ENCODE data around the gene COX6A1.
"Not testable (repeated sequence)": the region's sequence is repeated elsewhere in the genome, so short reads cannot be mapped to it uniquely, and the experiment has no call there.

COX6A1 gene

DNA sequence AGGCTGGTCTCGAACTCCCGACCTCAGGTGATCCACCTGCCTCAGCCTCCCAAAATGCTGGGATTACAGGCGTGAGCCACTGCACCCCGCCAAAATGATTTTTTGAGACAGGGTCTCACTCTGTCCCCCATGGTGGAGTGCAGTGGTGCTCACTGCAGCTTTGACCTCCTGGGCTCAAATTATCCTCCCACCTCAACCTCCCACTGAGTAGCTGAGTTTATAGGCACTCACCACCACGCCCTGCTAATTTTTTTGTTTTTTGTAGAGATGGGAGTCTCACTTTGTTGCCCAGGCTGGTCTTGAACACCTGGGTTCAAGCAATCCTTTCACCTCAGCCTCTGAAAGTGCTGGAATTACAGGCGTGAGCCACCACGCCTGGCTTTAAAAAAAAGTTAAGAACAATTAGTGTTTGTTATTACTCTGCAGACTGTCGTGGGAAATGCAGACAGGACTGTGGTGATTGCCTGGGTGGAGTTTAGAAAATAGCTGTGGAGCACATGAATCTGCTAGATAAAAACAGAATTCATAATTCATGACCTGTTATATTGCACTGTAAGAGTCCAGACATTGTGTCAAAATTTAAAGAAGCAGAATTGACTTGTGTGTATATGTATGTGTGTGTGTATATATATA lies 9.2 kb upstream of the COX6A1 start:
- Histone ChIP-seq H3K27me3 (ENCODE audit: control insufficient read depth, insufficient read depth, low read length) (no peaks in the 10 kb centered on the region), H3K9me3 (ENCODE audit: control insufficient read depth, insufficient read depth, low read length) (no peaks in the 10 kb centered on the region), H3K36me3 (ENCODE audit: control insufficient read depth, insufficient read depth, low read length) (no peaks in the 10 kb centered on the region), H3K4me3 (ENCODE audit: low read length) (no peak overlapping the region), H3K27ac (ENCODE audit: low read length) (no peak overlapping the region), H3K4me1 (ENCODE audit: control insufficient read depth, insufficient read depth, low read length) (no peaks in the 10 kb centered on the region)
- no CpG with 5 or more reads among the region's 8 CpGs for WGBS (ENCODE audit: insufficient coverage, insufficient read length)
- no peak for DNase-seq (ENCODE audit: low read depth, low spot score)

DNA sequence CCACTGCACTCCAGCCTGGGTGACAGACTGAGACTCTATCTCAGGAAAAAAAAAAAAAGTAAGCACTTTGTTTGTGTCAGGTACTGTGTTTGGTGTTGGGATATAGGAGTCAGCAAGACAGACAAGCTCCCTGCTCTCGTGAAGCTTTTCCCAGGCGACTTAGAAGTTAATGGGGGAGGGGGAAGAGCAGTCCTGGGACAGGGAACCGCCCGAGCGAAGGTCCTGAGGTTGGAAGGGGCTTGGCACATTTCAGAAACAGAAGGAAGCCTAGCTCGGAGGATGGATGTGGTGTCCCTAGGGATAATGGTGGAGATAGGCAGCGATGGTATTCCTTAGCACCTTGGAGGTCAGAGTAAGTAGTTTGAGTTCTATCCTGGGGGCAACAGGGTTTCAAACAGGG lies 8.5 kb upstream of the COX6A1 start:
- Histone ChIP-seq H3K4me3 (ENCODE audit: low read length) (no peak overlapping the region), H3K9me3 (ENCODE audit: control insufficient read depth, insufficient read depth, low read length) (no peaks in the 10 kb centered on the region), H3K36me3 (ENCODE audit: control insufficient read depth, insufficient read depth, low read length) (no peaks in the 10 kb centered on the region), H3K4me1 (ENCODE audit: control insufficient read depth, insufficient read depth, low read length) (no peaks in the 10 kb centered on the region), H3K27ac (ENCODE audit: low read length) (no peak overlapping the region), H3K27me3 (ENCODE audit: control insufficient read depth, insufficient read depth, low read length) (no peaks in the 10 kb centered on the region)
- DNase-seq (ENCODE audit: low read depth, low spot score) = no peak
- no CpG with 5 or more reads among the region's 7 CpGs for WGBS (ENCODE audit: insufficient coverage, insufficient read length)

DNA sequence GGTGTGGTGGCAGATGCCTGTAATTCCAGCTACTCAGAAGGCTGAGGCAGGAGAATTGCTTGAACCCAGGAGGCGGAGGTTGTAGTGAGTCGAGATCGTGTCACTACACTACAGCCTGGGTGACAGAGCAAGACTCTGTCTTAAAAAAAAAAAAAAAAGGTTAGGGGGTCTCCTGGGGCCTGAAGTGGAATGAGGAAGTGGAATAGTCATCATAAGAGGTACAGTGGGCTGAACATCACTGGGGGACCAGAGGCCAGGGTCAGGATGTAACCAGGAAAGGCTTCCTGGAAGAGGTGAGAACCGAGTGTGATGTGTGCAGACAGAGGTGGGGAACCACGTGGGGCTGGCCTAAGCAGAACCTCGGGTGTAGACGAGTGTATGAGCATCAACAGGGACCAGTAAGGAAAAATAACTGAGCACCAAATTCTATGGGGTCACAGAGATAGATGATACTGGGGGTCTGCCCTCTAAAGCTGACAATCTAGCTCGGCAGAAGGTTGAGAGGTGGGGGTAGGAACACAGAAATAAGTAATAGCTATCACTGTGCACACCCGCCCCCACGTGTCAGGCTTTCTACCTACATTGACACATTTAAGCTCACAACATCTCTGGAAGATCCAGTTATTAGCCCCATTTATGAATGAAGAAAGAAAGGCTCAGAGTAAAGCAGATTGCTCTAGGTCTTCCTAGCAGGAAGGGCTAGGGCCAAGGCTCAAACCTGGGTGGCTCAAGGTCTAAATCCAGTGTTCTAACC lies 5.0 kb upstream of the COX6A1 start:
- Histone ChIP-seq H3K27ac (ENCODE audit: low read length) (no peak overlapping the region), H3K27me3 (ENCODE audit: control insufficient read depth, insufficient read depth, low read length) (no peaks in the 10 kb centered on the region), H3K36me3 (ENCODE audit: control insufficient read depth, insufficient read depth, low read length) (no peaks in the 10 kb centered on the region), H3K9me3 (ENCODE audit: control insufficient read depth, insufficient read depth, low read length) (no peaks in the 10 kb centered on the region), H3K4me1 (ENCODE audit: control insufficient read depth, insufficient read depth, low read length) (no peaks in the 10 kb centered on the region), H3K4me3 (ENCODE audit: low read length) (no peak overlapping the region)
- DNase-seq (ENCODE audit: low read depth, low spot score) = no peak
- WGBS (ENCODE audit: insufficient coverage, insufficient read length) = no CpG with 5 or more reads among the region's 10 CpGs

DNA sequence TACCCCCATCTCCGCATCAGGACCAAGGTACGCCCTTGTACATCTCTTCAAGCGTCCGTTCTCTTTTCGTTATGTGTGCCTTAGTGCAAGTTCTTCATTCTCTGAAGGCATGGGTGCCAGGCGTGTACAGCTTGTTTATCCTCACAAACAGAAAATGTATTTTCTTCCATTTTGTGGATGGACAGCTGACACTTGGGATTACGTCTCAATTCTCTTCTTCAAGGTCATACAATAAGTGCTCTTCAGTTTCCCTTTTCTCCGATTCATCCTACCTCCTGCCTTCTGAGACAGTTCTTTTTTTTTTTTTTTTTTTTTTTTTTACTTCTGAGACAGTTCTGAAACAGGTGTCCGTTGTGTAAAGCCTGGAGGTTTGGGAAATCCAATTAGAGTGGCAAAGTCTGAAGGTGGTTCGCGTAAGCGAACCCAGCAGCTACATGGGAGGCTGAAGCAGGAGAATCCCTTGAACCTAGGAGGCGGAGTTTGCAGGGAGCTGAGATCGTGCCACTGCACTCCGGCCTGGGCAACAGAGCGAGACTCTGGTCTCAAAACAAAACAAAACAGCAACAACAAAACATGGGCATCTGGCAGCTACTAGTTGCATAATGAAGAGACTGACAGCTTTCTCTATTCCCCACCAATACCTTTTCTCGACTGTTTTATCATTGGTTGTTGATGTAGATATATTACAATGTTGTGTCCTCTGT lies 734 bp downstream of the COX6A1 start:
- no peaks in the 10 kb centered on the region for H3K27me3 ChIP-seq (ENCODE audit: control insufficient read depth, insufficient read depth, low read length)

DNA sequence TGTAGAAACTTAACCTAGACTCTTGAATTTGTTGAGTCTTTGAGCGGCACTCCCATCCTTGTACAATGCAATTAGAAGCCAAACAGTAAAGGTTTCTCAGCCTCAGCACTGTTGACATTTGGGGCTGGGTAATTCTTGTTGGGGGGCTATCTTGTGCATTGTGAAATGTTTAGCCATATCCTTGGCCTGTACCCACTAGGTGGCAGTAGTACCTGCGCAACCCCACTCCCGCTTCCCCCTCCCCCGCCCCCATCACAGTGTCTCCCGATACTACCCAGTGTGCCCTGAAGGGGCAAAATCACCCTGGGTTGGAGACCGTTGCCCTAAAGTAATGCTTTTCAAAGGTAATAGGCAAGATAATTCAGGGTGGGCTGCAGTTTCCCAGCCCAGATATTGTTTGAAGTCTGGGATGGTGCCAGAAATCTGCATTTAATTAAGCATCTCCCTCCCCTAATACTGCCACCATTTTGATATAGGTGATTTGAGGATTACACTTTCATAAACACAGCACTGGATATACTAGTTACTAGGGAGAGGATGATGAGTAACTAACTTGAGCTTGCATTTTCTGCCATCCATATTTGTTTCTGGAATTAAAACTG lies 1.8 kb downstream of the COX6A1 start:
- H3K4me1 ChIP-seq (ENCODE audit: control insufficient read depth, insufficient read depth, low read length) = no peaks in the 10 kb centered on the region
- no peaks in the 10 kb centered on the region for H3K27me3 ChIP-seq (ENCODE audit: control insufficient read depth, insufficient read depth, low read length)
- H3K9me3 ChIP-seq (ENCODE audit: control insufficient read depth, insufficient read depth, low read length) = no peaks in the 10 kb centered on the region
- H3K36me3 ChIP-seq (ENCODE audit: control insufficient read depth, insufficient read depth, low read length) = peaks cover 5% of the 10 kb centered on the region; the same call in 1 of the 2 replicates
- no peak for DNase-seq (ENCODE audit: low read depth, low spot score)
- no peak overlapping the region for H3K4me3 ChIP-seq (ENCODE audit: low read length)
- H3K27ac ChIP-seq (ENCODE audit: low read length) = no peak overlapping the region
- WGBS (ENCODE audit: insufficient coverage, insufficient read length) = no CpG with 5 or more reads among the region's 6 CpGs

More for the DNA sequence above, 734 bp downstream of the COX6A1 start:
- no peaks in the 10 kb centered on the region for H3K4me1 ChIP-seq (ENCODE audit: control insufficient read depth, insufficient read depth, low read length)
- H3K4me3 ChIP-seq (ENCODE audit: low read length) = peak overlapping the region; percentile 85; the same call in 1 of the 2 replicates
- no CpG with 5 or more reads among the region's 17 CpGs for WGBS (ENCODE audit: insufficient coverage, insufficient read length)
- no peaks in the 10 kb centered on the region for H3K9me3 ChIP-seq (ENCODE audit: control insufficient read depth, insufficient read depth, low read length)
- peaks cover 5% of the 10 kb centered on the region; the same call in 1 of the 2 replicates for H3K36me3 ChIP-seq (ENCODE audit: control insufficient read depth, insufficient read depth, low read length)
- H3K27ac ChIP-seq (ENCODE audit: low read length) = no peak overlapping the region
- DNase-seq (ENCODE audit: low read depth, low spot score) = no peak

DNA sequence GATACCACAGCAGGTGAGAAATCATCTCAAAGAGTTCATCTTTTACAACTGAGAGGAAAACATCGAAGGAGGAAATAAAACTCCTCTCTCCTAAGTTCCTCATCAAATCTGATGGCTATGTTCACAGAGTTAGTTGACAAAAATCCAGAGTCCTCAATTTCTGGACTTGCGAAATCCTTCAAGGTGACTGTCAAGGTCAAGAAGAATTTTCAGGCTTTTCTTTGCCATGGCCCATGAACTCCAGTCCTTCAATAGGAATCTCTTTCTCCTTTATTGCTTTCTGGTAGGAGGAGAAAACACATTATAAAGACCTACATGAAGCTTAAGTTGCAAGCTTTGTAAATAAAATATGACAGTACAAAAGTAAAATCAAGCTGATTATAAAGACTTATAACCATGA lies 6.8 kb downstream of the COX6A1 start:
- Histone ChIP-seq H3K36me3 (ENCODE audit: control insufficient read depth, insufficient read depth, low read length) (peaks cover 5% of the 10 kb centered on the region; the same call in 1 of the 2 replicates), H3K27ac (ENCODE audit: low read length) (no peak overlapping the region), H3K4me1 (ENCODE audit: control insufficient read depth, insufficient read depth, low read length) (no peaks in the 10 kb centered on the region), H3K9me3 (ENCODE audit: control insufficient read depth, insufficient read depth, low read length) (no peaks in the 10 kb centered on the region), H3K4me3 (ENCODE audit: low read length) (no peak overlapping the region), H3K27me3 (ENCODE audit: control insufficient read depth, insufficient read depth, low read length) (no peaks in the 10 kb centered on the region)
- no CpG with 5 or more reads among the region's 2 CpGs for WGBS (ENCODE audit: insufficient coverage, insufficient read length)
- no peak for DNase-seq (ENCODE audit: low read depth, low spot score)

DNA sequence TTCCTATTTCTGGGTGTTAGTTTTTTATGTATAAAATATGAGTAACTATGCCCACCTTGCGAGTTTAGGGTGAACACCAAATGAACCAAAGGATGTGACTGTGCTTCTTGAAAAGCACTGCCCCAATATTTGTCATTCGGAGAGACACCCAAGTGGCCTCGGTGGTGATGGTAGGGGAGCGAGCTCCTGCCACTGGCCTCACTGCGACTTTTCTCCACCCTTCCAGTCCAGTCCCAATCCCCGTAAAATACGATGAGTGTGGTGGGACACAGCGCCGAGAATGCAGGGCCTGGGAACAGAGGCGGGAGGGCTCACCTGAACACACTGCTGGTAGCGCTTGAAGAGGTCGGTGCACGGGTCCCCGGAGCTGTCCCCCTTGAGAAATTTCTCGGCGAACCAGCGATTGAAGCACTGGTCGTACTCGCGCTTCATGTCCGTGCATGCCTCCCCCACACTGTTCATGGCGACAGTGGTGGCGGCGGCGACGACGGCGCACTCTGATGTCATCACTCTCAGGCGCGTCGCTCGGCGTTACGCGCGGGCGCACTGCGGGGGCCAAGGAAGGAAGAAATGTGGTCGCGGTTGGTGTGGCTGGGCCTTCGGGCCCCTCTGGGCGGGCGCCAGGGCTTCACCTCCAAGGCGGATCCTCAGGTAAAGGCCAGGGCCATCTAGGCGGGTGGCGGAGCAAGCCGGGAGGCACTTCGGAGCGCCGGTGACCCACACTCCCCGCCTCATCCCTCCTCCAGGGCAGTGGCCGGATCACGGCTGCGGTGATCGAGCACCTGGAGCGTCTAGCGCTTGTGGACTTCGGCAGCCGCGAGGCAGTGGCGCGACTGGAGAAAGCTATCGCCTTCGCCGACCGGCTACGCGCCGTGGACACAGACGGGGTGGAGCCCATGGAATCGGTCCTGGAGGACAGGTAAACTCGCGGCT lies 8.3 kb downstream of the COX6A1 start, which contains the start of the genes GATC and TRIAP1:
Gene GATC (plus strand): TSS at position 534 of the 933 bp plus-strand sequence. CDS start 37 bp downstream, at position 571.
Gene TRIAP1 (minus strand): TSS at position 474 of the 933 bp plus-strand sequence. CDS start 12 bp downstream, at position 462.
- 0 out of 2 replicates have a peak, but pooled peaks cover 4% of the 10 kb centered on the region for H3K36me3 ChIP-seq (ENCODE audit: control insufficient read depth, insufficient read depth, low read length)
- H3K4me3 ChIP-seq (ENCODE audit: low read length) = peak within 1 kb of the TSS; percentile 82
- no CpG with 5 or more reads among the region's 73 CpGs for WGBS (ENCODE audit: insufficient coverage, insufficient read length)

DNA sequence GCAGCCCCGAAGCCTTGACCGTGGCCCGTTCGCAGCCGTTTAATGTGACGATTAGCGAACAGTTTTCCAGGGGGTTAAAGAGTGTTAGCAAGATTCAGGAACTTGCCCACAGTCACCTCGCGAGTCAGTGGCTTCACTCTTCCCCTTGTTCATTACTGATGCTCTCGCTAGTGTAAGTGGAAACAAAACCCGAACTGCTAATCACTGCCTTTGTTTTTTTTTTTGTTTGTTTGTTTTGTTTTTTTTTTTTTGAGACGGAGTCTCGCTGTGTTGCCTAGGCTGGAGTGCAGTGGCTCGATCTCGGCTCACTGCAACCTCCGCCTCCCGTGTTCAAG lies 8.9 kb downstream of the COX6A1 start:
- not testable (repeated sequence) for H3K27ac ChIP-seq (ENCODE audit: low read length); H3K9me3 ChIP-seq (ENCODE audit: control insufficient read depth, insufficient read depth, low read length); H3K4me1 ChIP-seq (ENCODE audit: control insufficient read depth, insufficient read depth, low read length); H3K27me3 ChIP-seq (ENCODE audit: control insufficient read depth, insufficient read depth, low read length); DNase-seq (ENCODE audit: low read depth, low spot score); H3K36me3 ChIP-seq (ENCODE audit: control insufficient read depth, insufficient read depth, low read length)
- no CpG with 5 or more reads among the region's 17 CpGs for WGBS (ENCODE audit: insufficient coverage, insufficient read length)
- peak overlapping the region; percentile 82 for H3K4me3 ChIP-seq (ENCODE audit: low read length)

More for the DNA sequence above, 8.3 kb downstream of the COX6A1 start, which contains the start of the genes GATC and TRIAP1:
- no peaks in the 10 kb centered on the region for H3K27me3 ChIP-seq (ENCODE audit: control insufficient read depth, insufficient read depth, low read length)
- H3K27ac ChIP-seq (ENCODE audit: low read length) = no peak within 1 kb of the TSS
- DNase-seq (ENCODE audit: low read depth, low spot score) = no peak
- H3K9me3 ChIP-seq (ENCODE audit: control insufficient read depth, insufficient read depth, low read length) = no peaks in the 10 kb centered on the region
- no peaks in the 10 kb centered on the region for H3K4me1 ChIP-seq (ENCODE audit: control insufficient read depth, insufficient read depth, low read length)

DNA sequence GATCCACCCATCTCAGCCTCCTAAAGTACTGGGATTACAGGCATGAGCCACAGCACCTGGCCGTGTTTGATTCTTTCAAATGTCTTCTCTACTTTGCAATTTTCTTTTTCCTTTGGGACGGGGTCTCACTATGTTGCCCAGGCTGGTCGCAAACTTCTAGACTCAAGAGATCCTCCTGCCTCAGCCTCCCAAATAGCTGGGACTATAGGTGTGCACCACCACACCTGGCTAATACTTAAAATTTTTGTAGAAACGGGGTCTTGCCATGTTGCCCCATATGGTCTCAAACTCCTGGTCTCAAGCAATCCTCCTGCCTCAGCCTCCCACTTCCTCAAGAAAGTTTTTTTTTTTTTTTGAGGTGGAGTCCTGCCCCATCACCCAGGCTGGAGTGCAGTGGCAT lies 10.1 kb downstream of the COX6A1 start:
- H3K4me1 ChIP-seq (ENCODE audit: control insufficient read depth, insufficient read depth, low read length) = no peaks in the 10 kb centered on the region
- no peaks in the 10 kb centered on the region for H3K27me3 ChIP-seq (ENCODE audit: control insufficient read depth, insufficient read depth, low read length)
- no peak for DNase-seq (ENCODE audit: low read depth, low spot score)
- H3K4me3 ChIP-seq (ENCODE audit: low read length) = no peak overlapping the region
- H3K9me3 ChIP-seq (ENCODE audit: control insufficient read depth, insufficient read depth, low read length) = no peaks in the 10 kb centered on the region
- H3K27ac ChIP-seq (ENCODE audit: low read length) = no peak overlapping the region
- H3K36me3 ChIP-seq (ENCODE audit: control insufficient read depth, insufficient read depth, low read length) = peaks cover 4% of the 10 kb centered on the region; the same call in 1 of the 2 replicates
- WGBS (ENCODE audit: insufficient coverage, insufficient read length) = no CpG with 5 or more reads among the region's 4 CpGs

All from iPS DF 6.9 (cell line).